Occipital lobe (tissue), 2 donors: ENCODE data around the gene MAN2A2. TPM values are rescaled to one million over a fixed set of nuclear protein-coding genes. Genes with fewer than 3 reads are reported as not detected.
"Not testable (repeated sequence)": the region's sequence is repeated elsewhere in the genome, so short reads cannot be mapped to it uniquely, and the experiment has no call there.

Experiments used
- DNase-seq: peaks from one replicate; lab custom pipeline; 2025; lab: John Stamatoyannopoulos, UW
- total RNA-seq: library from RNA; depleted of rRNA; stranded (reverse); fragments of >200 nt; gene quantifications from one replicate; pipeline ENCODE4 v1.2.3, GENCODE V29; 2014

Gene MAN2A2
- total RNA-seq, 1 donor from 2014 or later: 32.4 TPM

GRCh38 chr15:90903733-90904536, 833 bp downstream of the MAN2A2 start:
- DNase-seq: no peak

GRCh38 chr15:90904746-90905145, 1.6 kb downstream of the MAN2A2 start:
- DNase-seq: no peak

- DNase-seq: no peak
Observed at GRCh38 chr15:90905306-90906180, 2.4 kb downstream of the MAN2A2 start.

GRCh38 chr15:90906181-90906849, 3.2 kb downstream of the MAN2A2 start:
- DNase-seq: no peak

GRCh38 chr15:90907051-90907660, 4.1 kb downstream of the MAN2A2 start:
- DNase-seq: no peak

- no peak for DNase-seq
Observed at GRCh38 chr15:90907838-90908507, 4.9 kb downstream of the MAN2A2 start.

DNA sequence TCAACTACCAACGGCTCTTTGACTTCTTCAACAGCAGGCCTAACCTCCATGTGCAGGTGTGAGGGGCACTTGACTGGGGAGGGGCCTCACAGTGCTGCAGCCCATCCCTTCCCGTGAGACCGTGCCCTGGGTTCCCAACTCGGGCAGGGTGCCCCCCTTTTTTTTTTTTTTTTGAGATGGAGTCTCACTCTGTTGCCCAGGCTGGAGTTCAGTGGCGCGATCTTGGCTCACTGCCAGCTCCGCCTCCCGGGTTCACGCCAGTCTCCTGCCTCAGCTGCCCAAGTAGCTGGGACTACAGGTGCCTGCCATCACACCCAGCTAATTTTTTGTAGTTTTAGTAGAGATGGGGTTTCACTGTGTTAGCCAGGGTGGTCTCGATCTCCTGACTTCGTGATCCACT, 6.3 kb downstream of the MAN2A2 start:
- DNase-seq: not testable (repeated sequence)

DNA sequence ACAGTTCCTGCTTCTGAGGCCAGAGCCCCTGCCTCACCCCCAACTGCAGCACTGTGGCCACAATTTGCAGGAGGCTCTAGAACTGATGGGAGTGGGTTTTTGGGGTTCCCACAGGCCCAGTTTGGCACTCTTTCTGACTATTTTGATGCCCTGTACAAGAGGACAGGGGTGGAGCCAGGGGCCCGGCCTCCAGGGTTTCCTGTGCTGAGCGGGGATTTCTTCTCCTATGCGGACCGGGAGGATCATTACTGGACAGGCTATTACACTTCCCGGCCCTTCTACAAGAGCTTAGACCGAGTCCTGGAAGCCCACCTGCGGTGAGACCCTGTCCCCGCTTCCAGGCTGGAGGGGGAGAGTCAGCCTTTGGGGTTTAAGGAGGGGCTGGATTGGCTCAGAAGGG, 6.9 kb downstream of the MAN2A2 start:
- no peak for DNase-seq

- no peak for DNase-seq
Observed at GRCh38 chr15:90910441-90911301, 7.6 kb downstream of the MAN2A2 start.

DNA sequence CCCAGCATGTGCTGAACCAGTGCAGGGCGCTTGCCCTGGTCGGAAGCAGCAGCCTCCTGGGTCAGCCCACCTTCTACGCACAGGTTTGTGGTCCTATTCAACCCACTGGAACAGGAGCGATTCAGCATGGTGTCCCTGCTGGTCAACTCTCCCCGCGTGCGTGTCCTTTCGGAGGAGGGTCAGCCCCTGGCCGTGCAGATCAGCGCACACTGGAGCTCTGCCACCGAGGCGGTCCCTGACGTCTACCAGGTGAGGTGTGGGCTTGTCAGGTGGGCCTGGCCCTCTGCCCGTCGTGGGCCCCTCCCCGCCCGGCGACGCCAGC, 8.2 kb downstream of the MAN2A2 start:
- no peak for DNase-seq

GRCh38 chr15:90911906-90912769, 9.0 kb downstream of the MAN2A2 start:
- no peak for DNase-seq

DNA sequence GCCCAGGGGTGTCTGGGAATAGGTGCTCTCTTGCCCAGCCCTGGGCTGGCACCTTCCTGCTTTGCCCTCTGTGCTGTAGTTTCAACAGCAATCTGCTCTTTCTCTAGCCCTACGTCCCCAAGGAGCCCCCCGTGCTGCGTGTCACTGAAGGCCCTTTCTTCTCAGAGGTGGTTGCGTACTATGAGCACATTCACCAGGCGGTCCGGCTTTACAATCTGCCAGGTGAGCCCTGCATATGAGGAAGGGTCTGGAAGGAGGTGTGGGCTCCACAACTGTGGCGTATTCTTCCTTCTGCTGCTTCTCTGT, 9.6 kb downstream of the MAN2A2 start:
- DNase-seq: no peak

GRCh38 chr15:90913398-90913944, 10.4 kb downstream of the MAN2A2 start:
- DNase-seq: no peak

DNA sequence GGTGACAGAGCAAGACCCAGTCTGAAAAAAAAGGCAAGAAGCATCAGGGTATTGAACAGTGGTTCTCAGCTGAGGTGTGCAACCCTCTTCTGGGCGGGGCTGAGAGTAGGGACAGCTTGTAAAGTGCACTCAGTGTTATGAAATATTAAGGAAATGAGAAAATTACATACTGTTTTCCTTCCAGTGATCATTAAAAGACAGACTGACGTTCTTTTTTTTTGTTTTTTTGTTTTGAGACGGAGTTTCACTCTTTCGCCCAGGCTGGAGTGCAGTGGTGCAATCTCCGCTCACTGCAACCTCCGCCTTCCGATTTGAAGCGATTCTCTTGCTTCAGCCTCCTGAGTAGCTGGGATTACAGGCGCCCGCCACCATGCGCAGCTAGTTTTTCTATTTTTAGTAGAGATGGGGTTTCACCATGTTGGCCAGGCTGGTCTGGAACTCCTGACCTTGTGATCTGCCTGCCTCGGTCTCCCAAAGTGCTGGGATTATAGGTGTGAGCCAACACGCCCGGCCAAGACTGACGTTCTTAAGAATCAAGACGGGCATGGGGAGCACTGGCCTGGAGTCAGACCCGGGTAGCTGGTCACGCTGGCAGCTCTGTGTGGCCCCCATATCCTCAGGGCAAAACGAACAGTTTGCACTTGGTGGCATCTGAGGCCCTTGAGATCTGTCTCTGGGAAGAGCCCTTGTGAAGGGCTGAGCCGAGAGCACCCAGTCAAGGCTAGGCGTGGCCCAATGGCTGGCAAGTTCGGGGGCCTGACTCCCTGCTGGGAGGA, 11.4 kb downstream of the MAN2A2 start:
- no peak for DNase-seq

DNA sequence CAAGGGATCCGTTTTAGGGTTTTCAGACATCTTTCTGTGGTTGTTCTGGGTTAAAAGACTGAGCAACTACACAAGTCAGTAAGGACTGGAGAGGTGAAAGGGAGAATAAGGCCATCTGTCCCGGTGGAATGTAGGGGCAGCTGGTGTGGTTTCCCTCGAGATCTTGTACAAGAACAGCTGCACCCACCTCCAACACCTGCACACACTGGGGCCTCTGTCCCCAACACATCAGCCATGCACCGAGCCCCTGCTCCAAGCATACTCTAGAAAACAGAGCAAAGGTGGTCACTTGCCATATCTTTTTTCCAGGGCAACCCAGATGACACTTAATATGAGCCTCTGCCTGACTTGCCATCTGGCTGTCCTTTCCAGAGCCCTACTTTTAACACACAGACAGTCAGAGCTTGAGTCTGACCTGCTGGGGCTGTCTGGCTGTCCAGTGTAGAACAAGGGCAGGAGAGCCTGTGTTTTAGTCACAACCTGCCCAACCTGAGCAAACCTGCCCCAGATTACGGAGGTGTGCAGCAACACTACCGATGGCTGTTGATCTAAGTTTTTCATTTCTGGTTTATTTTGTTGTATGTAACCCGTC, 12.2 kb downstream of the MAN2A2 start:
- DNase-seq: no peak

- DNase-seq: no peak
Observed at GRCh38 chr15:90915808-90916440, 12.8 kb downstream of the MAN2A2 start.

DNA sequence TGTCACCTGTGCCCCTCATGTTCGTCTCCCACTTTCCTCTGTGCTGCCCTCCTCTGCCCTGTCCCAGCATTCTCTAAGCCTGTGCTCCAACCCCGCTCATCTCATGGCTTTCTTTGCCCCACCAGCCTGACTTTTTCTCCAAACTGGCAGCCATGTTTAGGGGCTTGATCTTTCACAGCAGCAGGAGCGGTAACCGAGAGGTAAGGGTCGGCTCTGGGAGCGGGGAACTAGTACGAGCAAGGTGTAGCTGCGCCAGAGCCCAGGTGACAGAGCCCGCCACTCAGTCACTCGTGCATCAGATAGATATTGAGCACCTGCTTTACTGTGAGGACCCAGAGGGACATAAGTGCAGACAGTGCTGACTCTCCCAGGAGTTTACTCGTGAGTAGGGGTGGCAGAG, 13.4 kb downstream of the MAN2A2 start:
- no peak for DNase-seq
